OCI-LY1 (cell line): ENCODE data around the gene IZUMO4.

Experiments
- H2AFZ ChIP-seq: fragments of 200-600 bp; sonication (generic), shearing (Covaris generic); 2 replicates; pipeline ENCODE4 v1.6.0; 2014; ENCODE audit warnings: antibody characterized with exemption, mild to moderate bottlenecking, low read length
- H3F3A ChIP-seq: fragments of 200-600 bp; sonication (generic), shearing (Covaris generic); 2 replicates; pipeline ENCODE4 v1.6.0; 2014; ENCODE audit warnings: mild to moderate bottlenecking, antibody characterized with exemption, low read length, moderate library complexity; ENCODE audit not compliant: insufficient read depth
- H3K27ac ChIP-seq: fragments of 200-600 bp; sonication (generic); 2 replicates; pipeline ENCODE4 v1.5.1; 2014; ENCODE audit warnings: low read length, mixed run types, mild to moderate bottlenecking, low read depth; ENCODE audit not compliant: poor library complexity, severe bottlenecking
- H3K27me3 ChIP-seq: fragments of 200-600 bp; sonication (generic); 2 replicates; pipeline ENCODE4 v1.6.0; 2014; ENCODE audit warnings: antibody characterized with exemption, mild to moderate bottlenecking, low read length, moderate library complexity; ENCODE audit not compliant: insufficient read depth
- H3K36me3 ChIP-seq: fragments of 200-600 bp; sonication (generic); 2 replicates; pipeline ENCODE4 v1.6.1; 2014; ENCODE audit warnings: mild to moderate bottlenecking, antibody characterized with exemption, low read length, moderate library complexity, mixed read lengths; ENCODE audit not compliant: insufficient read depth
- H3K4me1 ChIP-seq: fragments of 200-600 bp; sonication (generic); 2 replicates; pipeline ENCODE4 v1.5.1; 2014; ENCODE audit warnings: mild to moderate bottlenecking, low read length, moderate library complexity; ENCODE audit not compliant: insufficient read depth, severe bottlenecking
- H3K4me2 ChIP-seq: fragments of 200-600 bp; sonication (generic), shearing (Covaris generic); 2 replicates; pipeline ENCODE4 v1.6.1; 2014; ENCODE audit warnings: low read length
- H3K4me3 ChIP-seq: fragments of 200-600 bp; sonication (generic); 2 replicates; pipeline ENCODE4 v1.5.1; 2014; ENCODE audit warnings: low read length, low read depth, mild to moderate bottlenecking, mixed read lengths; ENCODE audit not compliant: poor library complexity, severe bottlenecking
- H3K79me2 ChIP-seq: fragments of 200-600 bp; shearing (Covaris generic); 2 replicates; pipeline ENCODE4 v1.6.1; 2016; ENCODE audit warnings: mixed run types, low read length, mixed read lengths; ENCODE audit not compliant: insufficient read depth
- H3K9ac ChIP-seq: fragments of 200-600 bp; sonication (generic), shearing (Covaris generic); 2 replicates; pipeline ENCODE4 v1.6.1; 2014; ENCODE audit warnings: mild to moderate bottlenecking, low read length, mixed read lengths
- H3K9me2 ChIP-seq: fragments of 200-600 bp; sonication (generic), shearing (Covaris generic); 2 replicates; pipeline ENCODE4 v1.6.1; 2014; ENCODE audit warnings: low read depth, mild to moderate bottlenecking, low read length, mixed read lengths
- H3K9me3 ChIP-seq: fragments of 200-600 bp; shearing (Covaris generic); 2 replicates; pipeline ENCODE4 v1.6.1; 2014; ENCODE audit warnings: low read length, mixed read lengths
- H4K20me1 ChIP-seq: fragments of 200-600 bp; sonication (generic), shearing (Covaris generic); 2 replicates; pipeline ENCODE4 v1.6.0; 2016; ENCODE audit warnings: mild to moderate bottlenecking, low read length; ENCODE audit not compliant: insufficient read depth
- EZH2 ChIP-seq: fragments of 200-600 bp; sonication (generic), shearing (Covaris generic); IDR thresholded peaks from 2 replicates; pipeline ENCODE4 v1.8.0; 2017; ENCODE audit warnings: borderline replicate concordance, mixed run types, mild to moderate bottlenecking, antibody characterized with exemption, low read length, moderate library complexity, mixed read lengths
- TF ChIP-seq, protein P1 (sequence below): fragments of 200-600 bp; sonication (generic), shearing (Covaris generic); IDR thresholded peaks from 2 replicates; pipeline ENCODE4 v1.5.1; 2017; ENCODE audit warnings: mild to moderate bottlenecking, antibody characterized with exemption, low read length, moderate library complexity, mixed read lengths

IZUMO4 gene, protein sequence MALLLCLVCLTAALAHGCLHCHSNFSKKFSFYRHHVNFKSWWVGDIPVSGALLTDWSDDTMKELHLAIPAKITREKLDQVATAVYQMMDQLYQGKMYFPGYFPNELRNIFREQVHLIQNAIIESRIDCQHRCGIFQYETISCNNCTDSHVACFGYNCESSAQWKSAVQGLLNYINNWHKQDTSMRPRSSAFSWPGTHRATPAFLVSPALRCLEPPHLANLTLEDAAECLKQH

DNA sequence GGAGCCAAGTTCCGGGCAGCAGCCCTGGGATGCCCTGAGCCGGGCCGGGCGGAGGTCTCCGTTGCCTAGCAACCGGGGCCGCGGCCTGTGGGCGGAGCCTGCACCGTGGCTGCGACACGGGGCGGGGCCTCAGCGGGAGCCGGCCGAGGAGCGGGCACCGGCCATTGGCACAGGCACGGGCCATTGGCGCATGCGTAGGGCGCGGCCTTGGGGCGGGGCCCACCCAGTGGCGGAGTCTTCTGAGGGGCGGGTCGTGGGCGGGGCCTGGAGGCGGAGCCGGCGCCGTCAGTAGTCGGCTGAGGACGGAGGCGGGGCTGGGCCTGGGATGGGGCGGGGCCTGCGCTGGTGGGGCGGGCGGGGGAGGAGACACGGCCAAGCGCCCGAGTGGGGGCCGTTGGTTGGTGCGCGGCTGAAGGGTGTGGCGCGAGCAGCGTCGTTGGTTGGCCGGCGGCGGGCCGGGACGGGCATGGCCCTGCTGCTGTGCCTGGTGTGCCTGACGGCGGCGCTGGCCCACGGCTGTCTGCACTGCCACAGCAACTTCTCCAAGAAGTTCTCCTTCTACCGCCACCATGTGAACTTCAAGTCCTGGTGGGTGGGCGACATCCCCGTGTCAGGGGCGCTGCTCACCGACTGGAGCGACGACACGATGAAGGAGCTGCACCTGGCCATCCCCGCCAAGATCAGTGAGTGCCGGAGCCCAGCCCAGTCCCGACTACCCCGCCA lies at the start of gene IZUMO4:
Gene IZUMO4 (plus strand): TSS at position 436 of the 723 bp plus-strand sequence. CDS start 31 bp downstream, at position 467.
- no peaks in the 10 kb centered on the region for H3K79me2 ChIP-seq
- peaks cover 18% of the 10 kb centered on the region for H3K36me3 ChIP-seq
- H3K4me2 ChIP-seq, result peak within 1 kb of the TSS; percentile 86
- no peaks in the 10 kb centered on the region for H4K20me1 ChIP-seq
- peak within 1 kb of the TSS; percentile 82 for H3K27ac ChIP-seq
- H3F3A ChIP-seq, result no peaks in the 10 kb centered on the region
- TF ChIP-seq, protein P1, sequence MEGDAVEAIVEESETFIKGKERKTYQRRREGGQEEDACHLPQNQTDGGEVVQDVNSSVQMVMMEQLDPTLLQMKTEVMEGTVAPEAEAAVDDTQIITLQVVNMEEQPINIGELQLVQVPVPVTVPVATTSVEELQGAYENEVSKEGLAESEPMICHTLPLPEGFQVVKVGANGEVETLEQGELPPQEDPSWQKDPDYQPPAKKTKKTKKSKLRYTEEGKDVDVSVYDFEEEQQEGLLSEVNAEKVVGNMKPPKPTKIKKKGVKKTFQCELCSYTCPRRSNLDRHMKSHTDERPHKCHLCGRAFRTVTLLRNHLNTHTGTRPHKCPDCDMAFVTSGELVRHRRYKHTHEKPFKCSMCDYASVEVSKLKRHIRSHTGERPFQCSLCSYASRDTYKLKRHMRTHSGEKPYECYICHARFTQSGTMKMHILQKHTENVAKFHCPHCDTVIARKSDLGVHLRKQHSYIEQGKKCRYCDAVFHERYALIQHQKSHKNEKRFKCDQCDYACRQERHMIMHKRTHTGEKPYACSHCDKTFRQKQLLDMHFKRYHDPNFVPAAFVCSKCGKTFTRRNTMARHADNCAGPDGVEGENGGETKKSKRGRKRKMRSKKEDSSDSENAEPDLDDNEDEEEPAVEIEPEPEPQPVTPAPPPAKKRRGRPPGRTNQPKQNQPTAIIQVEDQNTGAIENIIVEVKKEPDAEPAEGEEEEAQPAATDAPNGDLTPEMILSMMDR, result peak; percentile 23; the same call in 1 of the 2 replicates
- no peak for TF ChIP-seq EZH2
- H2AFZ ChIP-seq, result no peak within 1 kb of the TSS
- peak within 1 kb of the TSS; percentile 68 for H3K9ac ChIP-seq
- H3K4me3 ChIP-seq, result peak within 1 kb of the TSS; percentile 68
- no peaks in the 10 kb centered on the region for H3K9me2 ChIP-seq
- H3K27me3 ChIP-seq, result no peaks in the 10 kb centered on the region
- no peaks in the 10 kb centered on the region for H3K9me3 ChIP-seq
- H3K4me1 ChIP-seq, result peaks cover 38% of the 10 kb centered on the region

DNA sequence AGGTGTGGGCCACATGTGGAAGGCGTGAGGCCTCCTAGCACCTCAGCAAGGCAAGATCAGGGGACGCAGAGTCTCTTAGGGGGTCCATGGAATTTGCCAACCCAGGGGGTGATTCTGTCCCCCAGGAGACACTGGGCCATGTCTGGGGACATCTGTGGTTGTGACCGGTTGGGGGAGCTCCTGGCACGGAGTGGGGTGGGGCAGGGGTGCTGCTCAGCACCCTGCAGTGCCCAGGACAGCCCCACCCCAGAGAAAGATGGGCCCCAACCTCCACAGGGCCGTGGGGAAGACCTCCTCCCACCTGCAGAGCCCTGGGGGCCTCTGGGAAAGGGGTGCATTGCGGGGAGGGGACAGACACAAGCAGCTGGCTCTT lies 49.7 kb upstream of the IZUMO4 start:
- Histone ChIP-seq H3K9ac (no peak overlapping the region), H3K4me1 (peaks cover 69% of the 10 kb centered on the region), H3K27ac (no peak overlapping the region), H3K36me3 (peaks cover 15% of the 10 kb centered on the region; the same call in 1 of the 2 replicates), H3K4me3 (no peak overlapping the region), H3F3A (no peaks in the 10 kb centered on the region), H3K4me2 (no peak overlapping the region), H3K27me3 (no peaks in the 10 kb centered on the region), H4K20me1 (no peaks in the 10 kb centered on the region), H2AFZ (no peak overlapping the region), H3K79me2 (no peaks in the 10 kb centered on the region), H3K9me3 (no peaks in the 10 kb centered on the region), H3K9me2 (no peaks in the 10 kb centered on the region)
- no peak for TF ChIP-seq EZH2
- TF ChIP-seq, protein P1, result peak; percentile 9; the same call in 1 of the 2 replicates

DNA sequence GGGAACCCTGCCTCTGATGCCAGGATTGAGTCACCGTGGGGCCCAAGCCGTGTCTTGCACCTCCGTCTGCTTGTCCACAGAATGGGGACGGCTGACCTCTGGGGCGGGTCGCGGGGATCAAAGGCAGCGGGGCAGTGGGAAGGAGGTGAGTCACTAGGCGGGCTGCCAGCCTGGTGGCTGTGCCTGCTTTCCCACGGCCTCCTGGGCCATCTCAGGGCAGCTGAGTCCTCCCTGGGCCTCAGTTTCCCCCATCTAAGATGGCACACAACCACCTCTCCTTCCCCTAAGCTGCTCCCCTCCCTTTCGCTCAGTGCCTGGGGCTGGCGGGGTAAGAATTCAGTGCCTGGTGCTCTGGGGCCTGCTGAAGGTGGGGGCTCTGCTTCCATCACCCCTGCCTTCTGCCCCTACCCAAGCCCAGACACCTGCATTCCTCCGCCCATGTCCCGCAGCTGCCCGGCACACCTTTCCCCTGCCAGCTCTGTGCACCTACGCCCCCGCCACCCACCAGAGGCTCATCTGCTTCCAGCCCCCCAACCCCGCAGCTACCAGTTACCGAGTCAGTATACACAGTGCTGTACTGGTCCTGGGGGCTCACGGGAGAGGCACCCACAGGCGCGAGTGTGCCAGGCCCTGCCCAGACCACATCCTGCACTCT lies 49.1 kb upstream of the IZUMO4 start:
- peak overlapping the region; percentile 12 for H3K27ac ChIP-seq

More for the DNA sequence above, 49.1 kb upstream of the IZUMO4 start:
- Histone ChIP-seq H4K20me1 (no peaks in the 10 kb centered on the region), H3K9me3 (no peaks in the 10 kb centered on the region), H3K4me1 (peaks cover 70% of the 10 kb centered on the region), H3K4me3 (peak overlapping the region; percentile 77), H3K4me2 (peak overlapping the region; percentile 91), H3K79me2 (no peaks in the 10 kb centered on the region), H3F3A (no peaks in the 10 kb centered on the region), H2AFZ (no peak overlapping the region), H3K27me3 (no peaks in the 10 kb centered on the region), H3K9me2 (no peaks in the 10 kb centered on the region), H3K36me3 (peaks cover 13% of the 10 kb centered on the region; the same call in 1 of the 2 replicates), H3K9ac (no peak overlapping the region; the same call in 1 of the 2 replicates)
- TF ChIP-seq, protein P1, result no peak
- TF ChIP-seq EZH2, result no peak
